ENCODE results near the gene PNMA1.

The PNMA1 gene

GRCh38 chr14:73750531-73750901 is 36.3 kb upstream of the PNMA1 start:
- no peak for DNase-seq (ENCODE audit: low read depth in 1 of 2, low spot score in 1 of 2)

- no peak for DNase-seq (ENCODE audit: low read depth in 1 of 2, low spot score in 1 of 2)
These were observed 35.7 kb upstream of the PNMA1 start for GRCh38 chr14:73749706-73750530.

GRCh38 chr14:73748858-73749357 is 34.7 kb upstream of the PNMA1 start:
- DNase-seq (ENCODE audit: low read depth in 1 of 2, low spot score in 1 of 2), result no peak

GRCh38 chr14:73747379-73748211 is 33.4 kb upstream of the PNMA1 start:
- no peak for DNase-seq (ENCODE audit: low read depth in 1 of 2, low spot score in 1 of 2)

GRCh38 chr14:73746520-73747378 is 32.6 kb upstream of the PNMA1 start:
- no peak for DNase-seq (ENCODE audit: low read depth in 1 of 2, low spot score in 1 of 2)

GRCh38 chr14:73745571-73746519 is 31.7 kb upstream of the PNMA1 start:
- no peak for DNase-seq (ENCODE audit: low read depth in 1 of 2, low spot score in 1 of 2)

- no peak for DNase-seq (ENCODE audit: low read depth in 1 of 2, low spot score in 1 of 2)
These were observed 30.8 kb upstream of the PNMA1 start for GRCh38 chr14:73744874-73745529.

GRCh38 chr14:73744175-73744867 is 30.1 kb upstream of the PNMA1 start:
- DNase-seq (ENCODE audit: low read depth in 1 of 2, low spot score in 1 of 2), result no peak

GRCh38 chr14:73743431-73743931 is 29.3 kb upstream of the PNMA1 start:
- peak; percentile 34 to 46 for DNase-seq (ENCODE audit: low read depth in 1 of 2, low spot score in 1 of 2)

GRCh38 chr14:73742520-73743238 is 28.5 kb upstream of the PNMA1 start:
- DNase-seq (ENCODE audit: low read depth in 1 of 2, low spot score in 1 of 2), result no peak

- no peak for DNase-seq (ENCODE audit: low read depth in 1 of 2, low spot score in 1 of 2)
These were observed 27.8 kb upstream of the PNMA1 start for GRCh38 chr14:73741876-73742519.

GRCh38 chr14:73741386-73741875 is 27.2 kb upstream of the PNMA1 start:
- DNase-seq (ENCODE audit: low read depth in 1 of 2, low spot score in 1 of 2), result peak in 1 of 2 donors; percentile 60

GRCh38 chr14:73740618-73741326 is 26.6 kb upstream of the PNMA1 start:
- DNase-seq (ENCODE audit: low read depth in 1 of 2, low spot score in 1 of 2), result no peak

- no peak for DNase-seq (ENCODE audit: low read depth in 1 of 2, low spot score in 1 of 2)
These were observed 25.9 kb upstream of the PNMA1 start for GRCh38 chr14:73739899-73740617.

GRCh38 chr14:73739174-73739898 is 25.2 kb upstream of the PNMA1 start:
- no peak for DNase-seq (ENCODE audit: low read depth in 1 of 2, low spot score in 1 of 2)

Data from activated T-helper 1 cell treated with anti-CD3 and anti-CD28 coated beads, Interleukin-2, amount 50 U/mL, for 16 hours (primary cell).